ENCODE measurements around the gene RASSF10. TPM values are rescaled to one million over a fixed set of nuclear protein-coding genes. Genes with fewer than 3 reads are reported as not detected.

Gene RASSF10
- total RNA-seq, 1 experiment from 2014 or later = not detected

- Histone ChIP-seq H3K9me3 (ENCODE audit: low read length) (no peaks in the 10 kb centered on the region), H4K20me1 (ENCODE audit: low read length) (no peaks in the 10 kb centered on the region), H3F3A (ENCODE audit: low read length, unreplicated experiment) (no peaks in the 10 kb centered on the region), H2AFZ (ENCODE audit: low read length) (0 out of 2 replicates have a peak overlapping the region, but pooled peaks have one; percentile 48), H3K36me3 (ENCODE audit: low read depth, low read length) (no peaks in the 10 kb centered on the region), H3K4me3 (ENCODE audit: low read length) (no peak overlapping the region), H3K9ac (ENCODE audit: low read length) (no peak overlapping the region), H3K4me2 (ENCODE audit: low read length) (peak overlapping the region; percentile 56; the same call in 1 of the 2 replicates), H3K4me1 (ENCODE audit: insufficient read depth, low read length) (peaks cover 5% of the 10 kb centered on the region; the same call in 1 of the 2 replicates), H3K27me3 (ENCODE audit: low read length) (no peaks in the 10 kb centered on the region), H3K27ac (ENCODE audit: low read length) (no peak overlapping the region), H3K79me2 (ENCODE audit: low read length) (no peaks in the 10 kb centered on the region), H3K9me2 (replicated peaks; ENCODE audit: low read length) (0 out of 2 replicates have a peak, but pooled peaks cover under 1% of the 10 kb centered on the region)
- intact Hi-C loops (cut with micrococcal nuclease) = no loop called here
- ChIA-PET POLR2A (ENCODE audit: unreplicated experiment) (interaction anchor here (0.6 kb wide), 1 partner anchor 298 kb away, joined by 11 read pairs; no protein-coding TSS in a partner anchor), CTCF (interaction anchor here (0.5 kb wide), 1 partner anchor 377 kb away, joined by 3 read pairs; no protein-coding TSS in a partner anchor)
- peak; percentile 65 for ATAC-seq
- no TSS peak for BruUV-seq (replicated peaks)
- peak; percentile 24 for DNase-seq
- TF ChIP-seq, protein P1, sequence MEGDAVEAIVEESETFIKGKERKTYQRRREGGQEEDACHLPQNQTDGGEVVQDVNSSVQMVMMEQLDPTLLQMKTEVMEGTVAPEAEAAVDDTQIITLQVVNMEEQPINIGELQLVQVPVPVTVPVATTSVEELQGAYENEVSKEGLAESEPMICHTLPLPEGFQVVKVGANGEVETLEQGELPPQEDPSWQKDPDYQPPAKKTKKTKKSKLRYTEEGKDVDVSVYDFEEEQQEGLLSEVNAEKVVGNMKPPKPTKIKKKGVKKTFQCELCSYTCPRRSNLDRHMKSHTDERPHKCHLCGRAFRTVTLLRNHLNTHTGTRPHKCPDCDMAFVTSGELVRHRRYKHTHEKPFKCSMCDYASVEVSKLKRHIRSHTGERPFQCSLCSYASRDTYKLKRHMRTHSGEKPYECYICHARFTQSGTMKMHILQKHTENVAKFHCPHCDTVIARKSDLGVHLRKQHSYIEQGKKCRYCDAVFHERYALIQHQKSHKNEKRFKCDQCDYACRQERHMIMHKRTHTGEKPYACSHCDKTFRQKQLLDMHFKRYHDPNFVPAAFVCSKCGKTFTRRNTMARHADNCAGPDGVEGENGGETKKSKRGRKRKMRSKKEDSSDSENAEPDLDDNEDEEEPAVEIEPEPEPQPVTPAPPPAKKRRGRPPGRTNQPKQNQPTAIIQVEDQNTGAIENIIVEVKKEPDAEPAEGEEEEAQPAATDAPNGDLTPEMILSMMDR (conservative IDR thresholded peaks at IDR 0.05; ENCODE audit: low read depth, low read length) = no peak
- TF ChIP-seq EZH2 (IDR thresholded peaks at IDR 0.05; ENCODE audit: low read length, unreplicated experiment) = no peak
- no peak for TF ChIP-seq EZH2phosphoT487 (IDR thresholded peaks at IDR 0.05; ENCODE audit: borderline replicate concordance, low read length)
Observed at GRCh38 chr11:12979928-12980689, 29.0 kb upstream of the RASSF10 start.

GRCh38 chr11:12981676-12982522 is 27.2 kb upstream of the RASSF10 start:
- Histone ChIP-seq H3K4me2 (ENCODE audit: low read length) (no peak overlapping the region), H2AFZ (ENCODE audit: low read length) (no peak overlapping the region), H3K4me3 (ENCODE audit: low read length) (no peak overlapping the region), H3K9me2 (replicated peaks; ENCODE audit: low read length) (no peaks in the 10 kb centered on the region), H3K27me3 (ENCODE audit: low read length) (no peaks in the 10 kb centered on the region), H3K27ac (ENCODE audit: low read length) (no peak overlapping the region), H4K20me1 (ENCODE audit: low read length) (no peaks in the 10 kb centered on the region), H3K36me3 (ENCODE audit: low read depth, low read length) (no peaks in the 10 kb centered on the region), H3F3A (ENCODE audit: low read length, unreplicated experiment) (no peaks in the 10 kb centered on the region), H3K9me3 (ENCODE audit: low read length) (no peaks in the 10 kb centered on the region), H3K4me1 (ENCODE audit: insufficient read depth, low read length) (peaks cover 5% of the 10 kb centered on the region; the same call in 1 of the 2 replicates), H3K79me2 (ENCODE audit: low read length) (no peaks in the 10 kb centered on the region), H3K9ac (ENCODE audit: low read length) (no peak overlapping the region)
- no peak for ATAC-seq
- no TSS peak for BruUV-seq (replicated peaks)
- DNase-seq = no peak
- CTCF ChIA-PET = no interaction called here
- no peak for TF ChIP-seq EZH2phosphoT487 (IDR thresholded peaks at IDR 0.05; ENCODE audit: borderline replicate concordance, low read length)
- intact Hi-C loops (cut with micrococcal nuclease) = no loop called here
- POLR2A ChIA-PET (ENCODE audit: unreplicated experiment) = no interaction called here

- Histone ChIP-seq H3K79me2 (ENCODE audit: low read length) (no peaks in the 10 kb centered on the region), H3K9me3 (ENCODE audit: low read length) (no peaks in the 10 kb centered on the region), H3F3A (ENCODE audit: low read length, unreplicated experiment) (no peaks in the 10 kb centered on the region), H3K9me2 (replicated peaks; ENCODE audit: low read length) (no peaks in the 10 kb centered on the region), H2AFZ (ENCODE audit: low read length) (no peak overlapping the region), H3K27me3 (ENCODE audit: low read length) (no peaks in the 10 kb centered on the region), H4K20me1 (ENCODE audit: low read length) (no peaks in the 10 kb centered on the region), H3K4me3 (ENCODE audit: low read length) (no peak overlapping the region), H3K27ac (ENCODE audit: low read length) (no peak overlapping the region), H3K4me2 (ENCODE audit: low read length) (no peak overlapping the region), H3K4me1 (ENCODE audit: insufficient read depth, low read length) (peaks cover 5% of the 10 kb centered on the region; the same call in 1 of the 2 replicates), H3K36me3 (ENCODE audit: low read depth, low read length) (no peaks in the 10 kb centered on the region), H3K9ac (ENCODE audit: low read length) (no peak overlapping the region)
- no peak for TF ChIP-seq EZH2 (IDR thresholded peaks at IDR 0.05; ENCODE audit: low read length, unreplicated experiment)
- TF ChIP-seq, protein P1 (conservative IDR thresholded peaks at IDR 0.05; ENCODE audit: low read depth, low read length) = no peak
- no peak for TF ChIP-seq EZH2phosphoT487 (IDR thresholded peaks at IDR 0.05; ENCODE audit: borderline replicate concordance, low read length)
- POLR2A ChIA-PET (ENCODE audit: unreplicated experiment) = no interaction called here
- ATAC-seq (no peak), DNase-seq (no peak)
- CTCF ChIA-PET = no interaction called here
- no TSS peak for BruUV-seq (replicated peaks)
- intact Hi-C loops (cut with micrococcal nuclease) = no loop called here
Observed at GRCh38 chr11:12983336-12983735, 25.8 kb upstream of the RASSF10 start.

All from PC-3 (cell line).